ENCODE results near the gene MBD3L4. TPM values are rescaled to one million over a fixed set of nuclear protein-coding genes. Genes with fewer than 3 reads are reported as not detected.
"Not testable (repeated sequence)": the region's sequence is repeated elsewhere in the genome, so short reads cannot be mapped to it uniquely, and the experiment has no call there.

Gene MBD3L4
- total RNA-seq (2014; rRNA removed; shearing (Covaris generic)): not detected in 2 replicates

DNA sequence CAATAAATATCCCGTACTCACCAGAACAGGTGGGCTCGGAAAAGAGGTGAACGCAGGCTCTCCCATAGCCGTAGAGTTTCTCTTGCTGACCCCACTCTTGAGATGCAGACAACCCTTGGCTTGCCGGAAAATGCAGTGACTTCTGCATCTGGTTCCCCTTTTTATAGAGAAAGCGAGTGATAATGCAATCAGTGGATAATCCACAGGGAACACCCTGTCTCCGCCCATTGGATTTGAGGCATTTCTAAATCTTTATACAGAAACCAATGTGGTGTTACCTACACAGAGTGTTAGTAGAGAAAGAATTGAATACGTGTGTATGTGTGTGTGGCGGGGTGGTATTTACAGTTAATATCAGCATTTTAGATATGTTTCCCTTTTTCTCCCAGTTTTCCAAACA, at the start of gene MBD3L4:
Gene MBD3L4 (minus strand): TSS at position 101 of the 400 bp plus-strand sequence. CDS start 35 bp downstream, at position 66.
- not testable (repeated sequence) for H3K27me3 ChIP-seq (replicated peaks); H3K36me3 ChIP-seq; H3K27ac ChIP-seq; DNase-seq (ENCODE audit: low read depth in 1 of 2, low spot score in 2 of 2); H3K9me3 ChIP-seq (replicated peaks); H3K4me3 ChIP-seq; H3K4me1 ChIP-seq (replicated peaks)

DNA sequence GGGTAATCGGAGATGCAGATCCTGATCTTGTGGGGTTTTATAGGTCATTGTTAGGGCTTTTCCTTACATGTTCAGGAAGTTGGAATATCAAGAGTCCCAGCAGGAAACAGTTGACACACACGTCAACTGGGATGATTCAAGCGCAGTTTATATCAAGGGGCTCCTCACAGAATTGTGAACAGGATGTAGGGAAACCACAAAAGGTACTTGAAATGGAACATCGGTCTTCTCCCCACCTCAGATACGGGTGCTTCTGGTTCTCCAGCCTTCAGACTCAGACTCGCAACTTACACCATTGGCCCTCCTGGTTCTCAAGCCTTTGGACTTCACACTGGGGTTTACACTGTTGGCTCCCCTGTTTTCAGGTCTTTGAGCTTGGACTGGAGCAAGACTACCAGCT, 49.0 kb upstream of the MBD3L4 start:
- Histone ChIP-seq H3K4me1 (replicated peaks) (no peaks in the 10 kb centered on the region), H3K36me3 (peaks cover 13% of the 10 kb centered on the region), H3K27ac (no peak overlapping the region), H3K9me3 (replicated peaks) (peaks cover 45% of the 10 kb centered on the region), H3K27me3 (replicated peaks) (no peaks in the 10 kb centered on the region), H3K4me3 (no peak overlapping the region)
- DNase-seq (ENCODE audit: low read depth in 1 of 2, low spot score in 2 of 2): no peak

DNA sequence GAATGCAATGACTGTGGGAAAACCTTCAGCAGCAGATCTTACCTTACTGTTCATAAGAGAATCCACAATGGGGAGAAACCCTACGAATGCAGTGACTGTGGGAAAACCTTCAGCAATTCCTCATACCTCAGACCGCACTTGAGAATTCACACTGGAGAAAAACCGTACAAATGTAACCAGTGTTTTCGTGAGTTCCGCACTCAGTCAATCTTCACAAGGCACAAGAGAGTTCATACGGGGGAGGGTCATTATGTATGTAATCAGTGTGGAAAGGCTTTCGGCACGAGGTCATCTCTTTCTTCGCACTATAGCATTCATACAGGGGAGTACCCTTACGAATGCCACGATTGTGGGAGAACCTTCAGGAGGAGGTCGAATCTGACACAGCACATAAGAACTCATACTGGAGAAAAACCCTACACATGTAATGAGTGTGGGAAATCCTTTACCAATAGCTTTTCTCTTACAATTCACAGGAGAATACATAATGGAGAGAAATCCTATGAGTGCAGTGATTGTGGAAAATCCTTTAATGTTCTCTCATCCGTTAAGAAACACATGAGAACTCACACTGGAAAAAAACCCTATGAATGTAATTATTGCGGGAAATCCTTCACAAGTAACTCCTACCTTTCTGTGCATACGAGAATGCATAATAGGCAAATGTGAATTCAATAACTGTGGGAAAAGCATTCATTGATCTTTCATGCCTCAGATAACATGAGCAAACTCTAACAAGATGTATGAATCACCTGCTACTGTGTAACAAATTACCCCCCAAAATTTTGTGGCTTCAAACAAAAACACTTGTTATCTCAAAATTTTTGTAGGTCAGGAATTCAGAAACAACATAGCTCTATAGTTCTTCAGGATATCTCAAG, 43.3 kb upstream of the MBD3L4 start:
- peaks cover 72% of the 10 kb centered on the region for H3K9me3 ChIP-seq (replicated peaks)
- no peaks in the 10 kb centered on the region for H3K27me3 ChIP-seq (replicated peaks)
- peak; percentile 6 to 28 for DNase-seq (ENCODE audit: low read depth in 1 of 2, low spot score in 2 of 2)
- no peak overlapping the region for H3K4me3 ChIP-seq
- H3K4me1 ChIP-seq (replicated peaks): no peaks in the 10 kb centered on the region
- H3K36me3 ChIP-seq: peaks cover 67% of the 10 kb centered on the region
- H3K27ac ChIP-seq: no peak overlapping the region

DNA sequence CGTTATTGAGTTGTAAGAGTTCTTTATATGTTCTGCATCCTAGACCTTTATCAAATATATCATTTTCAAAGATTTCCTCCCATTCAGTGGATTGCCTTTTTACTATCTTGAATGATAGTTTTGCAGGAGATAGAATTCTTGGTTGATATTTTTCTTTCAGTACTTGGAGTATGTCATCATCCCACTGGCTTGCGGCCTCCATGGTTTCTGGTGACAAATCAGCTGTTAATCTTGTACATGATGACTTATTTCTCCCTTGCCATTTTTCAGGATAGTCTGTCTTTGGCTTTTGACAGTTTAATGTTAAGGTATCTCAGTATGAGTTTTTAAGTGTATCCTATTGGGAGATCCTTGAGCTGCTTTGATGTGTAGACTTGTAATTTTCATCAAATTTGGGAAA, 38.0 kb upstream of the MBD3L4 start:
- H3K4me1 ChIP-seq (replicated peaks): no peaks in the 10 kb centered on the region
- peaks cover 46% of the 10 kb centered on the region for H3K9me3 ChIP-seq (replicated peaks)
- no peak for DNase-seq (ENCODE audit: low read depth in 1 of 2, low spot score in 2 of 2)
- no peaks in the 10 kb centered on the region for H3K27me3 ChIP-seq (replicated peaks)
- no peak overlapping the region for H3K27ac ChIP-seq
- peaks cover 92% of the 10 kb centered on the region for H3K36me3 ChIP-seq
- no peak overlapping the region for H3K4me3 ChIP-seq

DNA sequence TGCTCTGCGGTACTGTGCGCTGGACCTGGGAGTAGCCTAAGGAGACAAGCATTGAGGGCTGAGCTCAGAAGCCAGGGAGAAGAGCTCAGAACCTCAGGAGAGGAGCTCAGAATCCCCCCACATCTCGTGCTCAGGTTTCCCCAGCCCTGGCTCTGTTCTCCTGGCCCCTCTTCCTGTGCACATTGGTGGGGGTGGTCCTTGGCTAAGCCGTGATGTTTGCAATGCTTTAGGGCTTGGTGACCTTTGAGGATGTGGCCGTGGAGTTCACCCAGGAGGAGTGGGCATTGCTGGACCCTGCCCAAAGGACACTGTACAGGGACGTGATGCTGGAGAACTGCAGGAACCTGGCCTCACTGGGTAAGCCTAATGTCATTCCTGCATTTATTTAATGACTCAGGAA, 36.2 kb upstream of the MBD3L4 start:
- Histone ChIP-seq H3K27ac (no peak overlapping the region), H3K27me3 (replicated peaks) (no peaks in the 10 kb centered on the region), H3K4me3 (no peak overlapping the region), H3K4me1 (replicated peaks) (no peaks in the 10 kb centered on the region), H3K9me3 (replicated peaks) (peaks cover 33% of the 10 kb centered on the region), H3K36me3 (peaks cover 91% of the 10 kb centered on the region)
- no peak for DNase-seq (ENCODE audit: low read depth in 1 of 2, low spot score in 2 of 2)

DNA sequence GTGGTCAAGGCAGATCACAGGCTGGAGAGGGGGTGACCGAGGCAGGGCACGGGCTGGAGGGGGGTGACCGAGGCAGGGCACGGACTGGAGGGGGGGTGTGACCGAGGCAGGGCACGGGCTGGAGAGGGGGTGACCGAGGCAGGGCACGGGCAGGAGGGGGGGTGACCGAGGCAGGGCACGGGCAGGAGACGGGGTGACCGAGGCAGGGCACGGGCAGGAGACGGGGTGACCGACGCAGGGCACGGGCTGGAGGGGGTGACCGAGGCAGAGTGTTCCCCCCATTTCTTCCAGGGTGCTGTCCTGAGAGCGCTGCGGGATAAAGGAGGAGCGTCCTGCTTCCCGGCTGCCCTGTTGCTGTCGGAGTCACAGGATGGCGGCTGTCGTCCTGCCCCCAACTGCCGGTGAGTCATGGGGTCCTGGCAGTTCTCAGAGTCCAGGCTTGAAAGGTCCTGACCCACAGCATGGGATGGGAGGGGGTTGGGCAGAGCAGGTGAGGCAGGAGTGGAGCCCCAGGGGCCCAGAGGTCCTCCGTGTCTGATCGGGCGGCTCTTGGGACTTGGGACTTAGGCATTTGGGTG, 34.8 kb upstream of the MBD3L4 start:
- H3K4me3 ChIP-seq: no peak overlapping the region
- peaks cover 3% of the 10 kb centered on the region; the same call in 1 of the 2 replicates for H3K4me1 ChIP-seq (replicated peaks)
- H3K27me3 ChIP-seq (replicated peaks): no peaks in the 10 kb centered on the region
- no peak overlapping the region for H3K27ac ChIP-seq
- peaks cover 26% of the 10 kb centered on the region for H3K9me3 ChIP-seq (replicated peaks)
- peaks cover 87% of the 10 kb centered on the region for H3K36me3 ChIP-seq
- DNase-seq (ENCODE audit: low read depth in 1 of 2, low spot score in 2 of 2): peak in 1 of 2 experiments; percentile 25

DNA sequence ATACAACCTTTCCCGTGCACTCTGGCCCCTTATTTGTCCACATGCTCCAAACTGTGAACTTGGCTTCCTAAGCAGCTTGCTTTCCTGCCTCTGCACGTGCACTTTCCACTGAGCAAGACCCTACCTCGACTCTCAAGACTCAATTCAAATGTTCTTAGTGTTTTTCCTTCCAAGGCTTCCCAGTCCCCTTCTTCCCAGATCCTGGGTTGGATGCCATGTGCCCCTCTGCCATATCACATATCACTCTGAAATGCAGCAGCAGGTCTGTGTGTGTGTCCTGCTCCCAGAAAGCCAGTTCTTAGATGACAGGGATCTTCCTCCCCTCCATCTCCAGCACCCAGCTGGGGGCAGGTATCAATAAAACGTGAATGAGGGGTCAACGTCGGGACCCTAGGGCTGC, 32.6 kb upstream of the MBD3L4 start:
- Histone ChIP-seq H3K4me1 (replicated peaks) (peaks cover 7% of the 10 kb centered on the region; the same call in 1 of the 2 replicates), H3K27ac (no peak overlapping the region), H3K27me3 (replicated peaks) (no peaks in the 10 kb centered on the region), H3K9me3 (replicated peaks) (peaks cover 13% of the 10 kb centered on the region), H3K4me3 (no peak overlapping the region), H3K36me3 (peaks cover 69% of the 10 kb centered on the region)
- DNase-seq (ENCODE audit: low read depth in 1 of 2, low spot score in 2 of 2): no peak

DNA sequence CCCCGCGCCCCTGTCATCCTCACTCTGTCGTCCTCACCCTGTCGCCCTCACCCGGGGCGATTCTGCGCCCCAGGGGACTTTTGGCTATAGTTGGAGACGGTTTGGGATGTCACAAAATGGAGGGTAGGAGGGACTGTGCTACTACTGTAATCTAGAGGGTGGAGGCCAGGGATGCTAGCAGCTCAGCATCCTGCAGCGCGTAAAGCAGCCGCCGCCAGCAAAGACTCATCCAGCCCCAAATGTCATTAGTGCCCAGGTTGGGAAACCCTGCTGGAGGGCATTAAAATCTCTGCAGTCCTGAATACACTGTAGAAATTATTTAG, 29.9 kb upstream of the MBD3L4 start:
- H3K36me3 ChIP-seq: peaks cover 44% of the 10 kb centered on the region
- peak overlapping the region; percentile 79 for H3K4me3 ChIP-seq
- no peaks in the 10 kb centered on the region for H3K27me3 ChIP-seq (replicated peaks)
- no peak for DNase-seq (ENCODE audit: low read depth in 1 of 2, low spot score in 2 of 2)
- H3K9me3 ChIP-seq (replicated peaks): peaks cover 9% of the 10 kb centered on the region
- H3K27ac ChIP-seq: peak overlapping the region; percentile 14
- peaks cover 7% of the 10 kb centered on the region; the same call in 1 of the 2 replicates for H3K4me1 ChIP-seq (replicated peaks)

DNA sequence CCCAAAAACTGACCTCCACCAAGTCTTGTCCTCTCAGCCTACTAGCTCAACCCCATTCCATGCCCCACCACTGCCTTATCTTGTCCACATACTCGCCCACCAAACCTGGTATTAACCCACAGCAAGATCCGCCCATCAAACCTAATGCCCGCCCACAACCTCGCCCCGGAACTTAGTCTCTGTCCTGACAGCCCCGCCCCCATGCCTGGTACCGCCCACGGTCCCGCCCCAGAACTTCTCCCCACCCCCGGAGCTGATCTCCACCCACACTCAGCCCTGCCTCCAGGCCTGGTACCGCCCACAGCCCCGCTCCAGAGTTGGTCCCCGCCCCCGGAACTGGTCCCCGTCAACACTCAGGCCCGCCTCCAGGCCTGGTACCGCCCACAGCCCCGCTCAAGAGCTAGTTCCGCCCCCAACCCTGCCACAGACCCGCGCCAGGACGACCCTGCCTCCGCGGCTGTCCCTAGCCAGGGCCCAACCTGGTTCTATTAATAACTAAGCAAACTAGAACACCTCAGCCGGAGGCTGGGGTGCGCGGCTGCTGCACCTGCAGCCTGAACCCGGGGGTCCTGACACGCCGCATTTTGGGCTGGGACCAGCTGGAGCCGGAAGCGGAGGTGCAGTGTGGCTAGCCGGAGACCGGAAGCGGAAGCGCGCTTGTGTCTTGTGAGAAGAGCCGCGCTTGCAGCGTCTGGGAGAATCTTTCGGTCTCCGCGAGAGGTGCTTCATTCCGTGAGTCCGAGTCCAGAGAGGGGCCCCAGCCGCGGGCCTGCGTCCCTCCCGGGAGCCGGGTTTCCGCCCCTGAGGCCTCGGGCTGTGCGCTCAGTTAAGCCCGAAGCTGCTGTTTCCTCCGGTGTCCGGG, 29.3 kb upstream of the MBD3L4 start, which contains the start of gene ZNF557:
Gene ZNF557 (plus strand): TSS at position 662 of the 862 bp plus-strand sequence. CDS start 5,372 bp downstream, outside the sequence.
- H3K4me3 ChIP-seq: peak within 1 kb of the TSS; percentile 79

DNA sequence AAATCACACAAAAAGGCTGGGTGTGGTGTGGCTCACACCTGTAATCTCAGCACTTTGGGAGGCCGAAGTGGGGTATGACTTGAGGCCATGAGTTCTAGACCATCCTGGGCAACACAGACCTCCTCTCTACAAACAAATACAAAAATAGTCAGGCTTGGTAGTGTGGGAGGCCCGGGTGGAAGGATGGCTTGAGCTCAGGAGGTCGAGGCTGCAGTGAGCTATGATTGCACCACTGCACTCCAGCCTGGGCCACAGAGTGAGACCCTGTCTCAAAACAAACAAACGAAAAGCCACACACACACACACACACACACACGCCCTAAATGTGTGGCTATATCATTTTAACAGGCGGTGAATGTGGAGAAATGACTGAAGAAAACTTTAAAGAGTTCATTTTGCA, 28.6 kb upstream of the MBD3L4 start:
- Histone ChIP-seq H3K4me3 (peak overlapping the region; percentile 79), H3K36me3 (peaks cover 35% of the 10 kb centered on the region), H3K4me1 (replicated peaks) (peaks cover 7% of the 10 kb centered on the region; the same call in 1 of the 2 replicates), H3K9me3 (replicated peaks) (peaks cover 9% of the 10 kb centered on the region), H3K27ac (no peak overlapping the region), H3K27me3 (replicated peaks) (no peaks in the 10 kb centered on the region)
- DNase-seq (ENCODE audit: low read depth in 1 of 2, low spot score in 2 of 2): no peak

More for the DNA sequence above, 29.3 kb upstream of the MBD3L4 start, which contains the start of gene ZNF557:
- peak; percentile 96 to 98 for DNase-seq (ENCODE audit: low read depth in 1 of 2, low spot score in 2 of 2)
- Histone ChIP-seq H3K4me1 (replicated peaks) (peaks cover 7% of the 10 kb centered on the region; the same call in 1 of the 2 replicates), H3K36me3 (peaks cover 42% of the 10 kb centered on the region), H3K27me3 (replicated peaks) (no peaks in the 10 kb centered on the region), H3K9me3 (replicated peaks) (peaks cover 9% of the 10 kb centered on the region), H3K27ac (peak within 1 kb of the TSS; percentile 14)

DNA sequence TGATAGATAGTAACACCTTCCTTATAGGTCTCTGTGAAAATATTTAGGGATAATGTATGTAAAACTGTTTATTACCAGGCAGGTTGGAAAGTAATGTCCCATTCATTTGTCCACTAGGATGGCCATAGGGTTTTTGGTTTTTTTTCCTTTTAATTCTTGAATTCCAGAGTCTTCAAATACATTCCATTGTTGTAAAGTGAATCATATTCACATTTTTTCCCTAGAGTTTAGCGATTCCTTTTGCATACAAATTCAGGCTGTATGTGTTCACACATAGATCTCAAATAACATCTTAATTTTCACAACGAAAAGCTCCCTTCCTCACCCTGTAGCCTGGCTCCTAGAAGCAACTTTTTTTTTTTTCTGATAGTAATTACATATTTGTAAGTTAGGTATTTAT, 27.7 kb upstream of the MBD3L4 start:
- no peak overlapping the region for H3K27ac ChIP-seq
- peaks cover 9% of the 10 kb centered on the region for H3K9me3 ChIP-seq (replicated peaks)
- H3K4me1 ChIP-seq (replicated peaks): peaks cover 7% of the 10 kb centered on the region; the same call in 1 of the 2 replicates
- no peaks in the 10 kb centered on the region for H3K27me3 ChIP-seq (replicated peaks)
- peaks cover 28% of the 10 kb centered on the region for H3K36me3 ChIP-seq
- no peak overlapping the region for H3K4me3 ChIP-seq
- DNase-seq (ENCODE audit: low read depth in 1 of 2, low spot score in 2 of 2): no peak

DNA sequence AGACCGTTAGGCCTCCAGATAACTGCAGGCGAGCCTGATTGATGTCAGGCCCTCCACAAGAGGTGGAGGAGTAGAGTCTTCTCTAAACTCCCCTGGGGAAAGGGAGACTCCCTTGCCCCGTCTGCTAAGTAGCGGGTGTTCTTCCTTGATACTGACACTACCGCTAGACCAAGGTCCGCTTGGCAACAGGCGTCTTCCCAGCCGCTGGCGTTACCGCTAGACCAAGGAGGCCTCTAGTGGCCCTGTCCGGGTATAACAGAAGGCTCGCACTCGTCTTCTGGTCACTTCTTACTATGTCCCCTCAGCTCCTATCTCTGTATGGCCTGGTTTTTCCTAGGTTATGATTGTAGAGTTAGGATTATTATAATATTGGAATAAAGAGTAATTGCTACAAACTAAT, 27.1 kb upstream of the MBD3L4 start:
- not testable (repeated sequence) for H3K4me1 ChIP-seq (replicated peaks); H3K9me3 ChIP-seq (replicated peaks); H3K4me3 ChIP-seq; H3K27me3 ChIP-seq (replicated peaks); H3K27ac ChIP-seq
- peaks cover 22% of the 10 kb centered on the region for H3K36me3 ChIP-seq
- peak in 1 of 2 experiments; percentile 58 for DNase-seq (ENCODE audit: low read depth in 1 of 2, low spot score in 2 of 2)

DNA sequence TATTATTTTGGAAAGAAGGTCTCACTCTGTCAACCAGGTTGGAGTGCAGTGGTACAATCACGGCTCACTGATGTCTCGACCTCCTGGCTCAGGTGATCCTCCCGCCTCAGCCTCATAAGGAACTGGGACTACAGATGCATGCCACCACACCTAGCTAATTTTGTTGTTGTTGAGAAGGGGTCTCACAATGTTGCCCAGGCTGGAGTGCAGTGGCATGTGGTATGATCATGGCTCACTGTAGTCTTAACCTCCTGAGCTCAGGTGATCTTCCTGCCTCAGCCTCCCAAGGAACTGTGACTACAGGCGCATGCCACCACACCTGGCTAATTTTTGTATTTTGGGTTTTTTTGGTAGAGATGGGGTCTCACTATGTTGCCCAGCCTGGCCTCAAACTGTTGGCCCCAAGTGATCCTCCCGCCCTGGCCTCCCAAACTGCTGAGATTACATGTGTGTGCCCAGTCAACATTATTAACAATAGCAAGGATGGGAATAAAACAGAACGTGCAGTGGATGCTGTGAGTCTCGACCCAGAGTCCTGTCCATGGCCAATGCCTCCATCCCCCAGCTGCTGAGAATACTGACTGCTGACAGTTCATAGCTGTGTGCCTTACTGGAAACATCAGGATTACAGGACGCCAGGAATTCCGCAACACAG, 23.9 kb upstream of the MBD3L4 start:
- no peak for DNase-seq (ENCODE audit: low read depth in 1 of 2, low spot score in 2 of 2)
- no peak overlapping the region for H3K4me3 ChIP-seq
- H3K36me3 ChIP-seq: 0 out of 2 replicates have a peak, but pooled peaks cover 2% of the 10 kb centered on the region
- no peak overlapping the region for H3K27ac ChIP-seq
- peaks cover 3% of the 10 kb centered on the region; the same call in 1 of the 2 replicates for H3K9me3 ChIP-seq (replicated peaks)
- H3K27me3 ChIP-seq (replicated peaks): no peaks in the 10 kb centered on the region
- H3K4me1 ChIP-seq (replicated peaks): peaks cover 4% of the 10 kb centered on the region; the same call in 1 of the 2 replicates
